Thoracic aorta (tissue), 2 donors: ENCODE measurements around the gene AMZ1. TPM values are rescaled to one million over a fixed set of nuclear protein-coding genes. Genes with fewer than 3 reads are reported as not detected.
"Not testable (repeated sequence)": the region's sequence is repeated elsewhere in the genome, so short reads cannot be mapped to it uniquely, and the experiment has no call there.

Source experiments
- ATAC-seq: fragments of 150-250 bp; one replicate; pipeline ENCODE4 v1.8.0; 2017; ENCODE audit warnings: low read depth; ENCODE audit not compliant: insufficient number of reproducible peaks, low FRiP score
- DNase-seq: peaks from one replicate; pipeline ENCODE4 v3.0.0-alpha.2; 2020; ENCODE audit warnings: low spot score
- H3K27ac ChIP-seq, 2 donors: fragments of 200-600 bp; sonication (generic); 1 replicate in 1 of 2; 2 replicates in 1 of 2; pipeline ENCODE4 v1.5.1; 2016; ENCODE audit warnings: mild to moderate bottlenecking in 2 of 2, moderate library complexity in 2 of 2
- H3K27me3 ChIP-seq: fragments of 200-600 bp; sonication (generic); replicated peaks from 2 replicates; pipeline ENCODE4 v1.6.0; 2016; ENCODE audit warnings: mild to moderate bottlenecking; ENCODE audit not compliant: insufficient read depth
- H3K36me3 ChIP-seq: fragments of 200-600 bp; sonication (generic); one replicate; pipeline ENCODE4 v1.5.1; 2016
- H3K4me1 ChIP-seq, 2 donors: fragments of 200-600 bp; sonication (generic); 1 replicate in 1 of 2; 2 replicates in 1 of 2; pipeline versions ENCODE4 v1.5.1 to v1.6.0; 2016; ENCODE audit warnings: low read depth in 2 of 2, mild to moderate bottlenecking in 1 of 2; ENCODE audit not compliant: control insufficient read depth in 1 of 2
- H3K4me3 ChIP-seq: fragments of 200-600 bp; sonication (generic); 2 replicates; pipeline ENCODE4 v1.5.1; 2016; ENCODE audit warnings: mild to moderate bottlenecking
- H3K9me3 ChIP-seq: fragments of 200-600 bp; sonication (generic); 2 replicates; pipeline ENCODE4 v1.5.1; 2016
- CTCF ChIP-seq: fragments of 200-600 bp; sonication (generic); IDR thresholded peaks from one replicate; pipeline ENCODE4 v1.5.1; 2019; ENCODE audit warnings: antibody characterized with exemption
- total RNA-seq, 2 donors: library from RNA; depleted of rRNA; stranded (reverse); fragments of >200 nt; gene quantifications; one replicate each; pipeline versions ENCODE4 v1.1.0 to v1.2.3, GENCODE V29; 2016

The AMZ1 gene
- total RNA-seq, 2 donors from 2014 or later, result 1.4 to 3.7 TPM

- DNase-seq (no peak), ATAC-seq (no peak)
- Histone ChIP-seq H3K27me3 (no peaks in the 10 kb centered on the region), H3K27ac (no peak overlapping the region), H3K36me3 (peaks cover 3% of the 10 kb centered on the region), H3K9me3 (no peaks in the 10 kb centered on the region), H3K4me3 (no peak overlapping the region), H3K4me1 (peaks cover 5 to 11% of the 10 kb centered on the region in 2 donors)
- TF ChIP-seq CTCF, result no peak
Measured at GRCh38 chr7:2734751-2735571, 47.0 kb downstream of the AMZ1 start.

GRCh38 chr7:2735744-2736143, 47.7 kb downstream of the AMZ1 start:
- Histone ChIP-seq H3K36me3 (peaks cover 3% of the 10 kb centered on the region), H3K27ac (no peak overlapping the region), H3K9me3 (no peaks in the 10 kb centered on the region), H3K27me3 (no peaks in the 10 kb centered on the region), H3K4me1 (peaks cover 4 to 6% of the 10 kb centered on the region in 2 donors), H3K4me3 (no peak overlapping the region)
- no peak for TF ChIP-seq CTCF
- ATAC-seq (no peak), DNase-seq (no peak)

GRCh38 chr7:2736411-2736914, 48.5 kb downstream of the AMZ1 start:
- TF ChIP-seq CTCF, result no peak
- DNase-seq (no peak), ATAC-seq (no peak)

GRCh38 chr7:2737005-2737743, 49.2 kb downstream of the AMZ1 start:
- not testable (repeated sequence) for H3K4me3 ChIP-seq, H3K36me3 ChIP-seq, H3K27me3 ChIP-seq, H3K4me1 ChIP-seq, H3K27ac ChIP-seq, ATAC-seq, DNase-seq, H3K9me3 ChIP-seq

More at GRCh38 chr7:2736411-2736914, 48.5 kb downstream of the AMZ1 start:
- no peaks in the 10 kb centered on the region for H3K27me3 ChIP-seq
- no peak overlapping the region for H3K4me3 ChIP-seq
- H3K9me3 ChIP-seq, result no peaks in the 10 kb centered on the region
- H3K4me1 ChIP-seq, result peaks cover 4 to 6% of the 10 kb centered on the region in 2 donors
- H3K36me3 ChIP-seq, result no peaks in the 10 kb centered on the region
- H3K27ac ChIP-seq, result no peak overlapping the region

- Histone ChIP-seq H3K36me3 (no peaks in the 10 kb centered on the region), H3K27me3 (no peaks in the 10 kb centered on the region), H3K27ac (no peak overlapping the region), H3K4me1 (peaks cover 0 to 4% of the 10 kb centered on the region in 2 donors), H3K9me3 (no peaks in the 10 kb centered on the region), H3K4me3 (no peak overlapping the region)
- TF ChIP-seq CTCF, result no peak
- ATAC-seq, result no peak
- DNase-seq, result no peak
Measured at GRCh38 chr7:2737771-2738540, 50.0 kb downstream of the AMZ1 start.
